GM19099 (cell line): ENCODE results near the gene TNFSF18.

Experiments
- POLR2A ChIP-seq: IDR thresholded peaks from 3 replicates; pipeline ENCODE4 v1.6.1; 2011; ENCODE audit warnings: low read depth; ENCODE audit not compliant: insufficient read length; ENCODE audit errors: extremely low read depth

Gene TNFSF18

GRCh38 chr1:173050865-173051264, at the start of gene TNFSF18:
TNFSF18 (minus strand) TSS chr1:173050941; CDS start chr1:173050896, 45 bp downstream.
- TF ChIP-seq POLR2A, result no peak

GRCh38 chr1:173099166-173099565, 48.4 kb upstream of the TNFSF18 start:
- no peak for TF ChIP-seq POLR2A

GRCh38 chr1:173098117-173098516, 47.4 kb upstream of the TNFSF18 start:
- TF ChIP-seq POLR2A, result no peak

- TF ChIP-seq POLR2A, result no peak
These were observed 46.3 kb upstream of the TNFSF18 start for GRCh38 chr1:173097001-173097400.

- TF ChIP-seq POLR2A, result no peak
These were observed 44.9 kb upstream of the TNFSF18 start for GRCh38 chr1:173095632-173096031.

GRCh38 chr1:173094541-173094940, 43.8 kb upstream of the TNFSF18 start:
- TF ChIP-seq POLR2A, result no peak

GRCh38 chr1:173093691-173094445, 43.1 kb upstream of the TNFSF18 start:
- TF ChIP-seq POLR2A, result no peak

GRCh38 chr1:173084292-173084691, 33.6 kb upstream of the TNFSF18 start:
- TF ChIP-seq POLR2A, result no peak

- no peak for TF ChIP-seq POLR2A
These were observed 32.2 kb upstream of the TNFSF18 start for GRCh38 chr1:173082913-173083312.

- no peak for TF ChIP-seq POLR2A
These were observed 13.3 kb upstream of the TNFSF18 start for GRCh38 chr1:173064011-173064410.

GRCh38 chr1:173063171-173063570, 12.4 kb upstream of the TNFSF18 start:
- TF ChIP-seq POLR2A, result no peak

GRCh38 chr1:173062150-173062938, 11.6 kb upstream of the TNFSF18 start:
- TF ChIP-seq POLR2A, result no peak

GRCh38 chr1:173058556-173058955, 7.8 kb upstream of the TNFSF18 start:
- TF ChIP-seq POLR2A, result no peak

- TF ChIP-seq POLR2A, result no peak
These were observed 7.2 kb upstream of the TNFSF18 start for GRCh38 chr1:173057984-173058383.

GRCh38 chr1:173056365-173056764, 5.6 kb upstream of the TNFSF18 start:
- TF ChIP-seq POLR2A, result no peak

- no peak for TF ChIP-seq POLR2A
These were observed 2.0 kb upstream of the TNFSF18 start for GRCh38 chr1:173052681-173053196.
